GM15510 (cell line): ENCODE data around the gene AARS2.

Source experiments
- POLR2A ChIP-seq: IDR thresholded peaks from 3 replicates; pipeline ENCODE4 v1.6.1; 2011; ENCODE audit warnings: borderline replicate concordance; ENCODE audit not compliant: insufficient read length; ENCODE audit errors: extremely low read depth

AARS2 gene

GRCh38 chr6:44305200-44305725 is 7.9 kb downstream of the AARS2 start:
- no peak for TF ChIP-seq POLR2A

- TF ChIP-seq POLR2A = no peak
These were observed 8.6 kb downstream of the AARS2 start for GRCh38 chr6:44304282-44305199.

GRCh38 chr6:44303842-44304241 is 9.3 kb downstream of the AARS2 start:
- TF ChIP-seq POLR2A = no peak

GRCh38 chr6:44302856-44303255 is 10.3 kb downstream of the AARS2 start:
- no peak for TF ChIP-seq POLR2A

GRCh38 chr6:44301782-44302564 is 11.2 kb downstream of the AARS2 start:
- no peak for TF ChIP-seq POLR2A

GRCh38 chr6:44301106-44301505 is 12.0 kb downstream of the AARS2 start:
- TF ChIP-seq POLR2A = no peak

- TF ChIP-seq POLR2A = no peak
These were observed 12.8 kb downstream of the AARS2 start for GRCh38 chr6:44300292-44300823.

GRCh38 chr6:44298864-44299263 is 14.3 kb downstream of the AARS2 start:
- TF ChIP-seq POLR2A = no peak

- TF ChIP-seq POLR2A = no peak
These were observed 14.9 kb downstream of the AARS2 start for GRCh38 chr6:44298055-44298803.

GRCh38 chr6:44297063-44298038 is 15.8 kb downstream of the AARS2 start:
- no peak for TF ChIP-seq POLR2A

GRCh38 chr6:44294832-44295791 is 18.0 kb downstream of the AARS2 start:
- TF ChIP-seq POLR2A = no peak

- TF ChIP-seq POLR2A = no peak
These were observed 20.3 kb downstream of the AARS2 start for GRCh38 chr6:44292661-44293365.
